Glutamatergic neuron (in vitro differentiated cells): Measurements from ENCODE around the gene CNNM3. TPM values are rescaled to one million over a fixed set of nuclear protein-coding genes. Genes with fewer than 3 reads are reported as not detected.

ENCODE experiments used
- DNase-seq: peaks from one replicate; pipeline ENCODE4 v3.0.0; 2022
- H3K27ac Mint-ChIP-seq: one replicate; pipeline ENCODE4 v1.8.0; 2020; ENCODE audit warnings: mild to moderate bottlenecking, mixed read lengths, inconsistent platforms; ENCODE audit not compliant: unreplicated experiment
- H3K27me3 Mint-ChIP-seq: one replicate; pipeline ENCODE4 v1.8.0; 2020; ENCODE audit warnings: mild to moderate bottlenecking, moderate library complexity, mixed read lengths, inconsistent platforms; ENCODE audit not compliant: unreplicated experiment
- H3K36me3 Mint-ChIP-seq: one replicate; pipeline ENCODE4 v1.8.0; 2020; ENCODE audit warnings: mild to moderate bottlenecking, mixed read lengths, inconsistent platforms; ENCODE audit not compliant: unreplicated experiment
- H3K4me1 Mint-ChIP-seq: one replicate; pipeline ENCODE4 v1.8.0; 2020; ENCODE audit warnings: mild to moderate bottlenecking, low read depth, mixed read lengths, inconsistent platforms; ENCODE audit not compliant: unreplicated experiment
- H3K4me3 Mint-ChIP-seq: one replicate; pipeline ENCODE4 v1.8.0; 2020; ENCODE audit warnings: mild to moderate bottlenecking, mixed read lengths, inconsistent platforms; ENCODE audit not compliant: unreplicated experiment
- H3K9me3 Mint-ChIP-seq: one replicate; pipeline ENCODE4 v1.8.0; 2020; ENCODE audit warnings: mild to moderate bottlenecking, moderate library complexity, mixed read lengths, inconsistent platforms; ENCODE audit not compliant: unreplicated experiment
- total RNA-seq: library from RNA; stranded (reverse); fragmentation: NEBNext Ultra II Directional; extraction: Animal tissue kit (Norgen Biotek cat#: 25700); gene quantifications from one replicate; pipeline ENCODE4 v1.2.1, GENCODE V29; 2021; ENCODE audit not compliant: unreplicated experiment
- TF ChIP-seq, protein P1 (sequence below): fragments of 200-600 bp; sonication (generic); IDR thresholded peaks from one replicate; pipeline ENCODE4 v1.5.0; 2021; ENCODE audit not compliant: partially characterized antibody, unreplicated experiment

Gene CNNM3
- total RNA-seq, 1 donor from 2014 or later = 22.3 TPM

DNA sequence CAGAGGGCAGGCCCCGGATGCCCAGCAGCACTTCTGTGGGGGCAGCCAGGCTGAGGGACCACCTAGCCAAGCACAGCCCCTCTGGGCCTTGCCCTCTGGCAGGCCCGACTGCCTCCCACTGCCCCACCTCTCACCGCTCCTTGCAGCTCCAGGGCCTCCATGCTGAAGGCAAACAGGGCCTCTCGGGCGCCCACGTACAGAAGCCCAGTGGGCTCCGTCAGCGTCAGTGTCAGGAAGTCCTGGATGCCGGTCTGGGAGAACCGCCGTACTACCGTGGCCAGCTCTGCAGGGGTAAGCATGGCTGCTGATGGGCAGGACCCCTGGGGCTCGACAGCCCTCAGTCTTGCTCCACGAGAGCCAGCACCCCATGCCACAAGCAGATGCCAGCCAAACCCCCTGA is 50.1 kb downstream of the CNNM3 start:
- Mint-ChIP-seq H3K9me3 (peaks cover 8% of the 10 kb centered on the region), H3K27me3 (peaks cover 14% of the 10 kb centered on the region), H3K4me3 (no peak overlapping the region), H3K4me1 (peaks cover 16% of the 10 kb centered on the region), H3K36me3 (no peaks in the 10 kb centered on the region), H3K27ac (no peak overlapping the region)
- TF ChIP-seq, protein P1, sequence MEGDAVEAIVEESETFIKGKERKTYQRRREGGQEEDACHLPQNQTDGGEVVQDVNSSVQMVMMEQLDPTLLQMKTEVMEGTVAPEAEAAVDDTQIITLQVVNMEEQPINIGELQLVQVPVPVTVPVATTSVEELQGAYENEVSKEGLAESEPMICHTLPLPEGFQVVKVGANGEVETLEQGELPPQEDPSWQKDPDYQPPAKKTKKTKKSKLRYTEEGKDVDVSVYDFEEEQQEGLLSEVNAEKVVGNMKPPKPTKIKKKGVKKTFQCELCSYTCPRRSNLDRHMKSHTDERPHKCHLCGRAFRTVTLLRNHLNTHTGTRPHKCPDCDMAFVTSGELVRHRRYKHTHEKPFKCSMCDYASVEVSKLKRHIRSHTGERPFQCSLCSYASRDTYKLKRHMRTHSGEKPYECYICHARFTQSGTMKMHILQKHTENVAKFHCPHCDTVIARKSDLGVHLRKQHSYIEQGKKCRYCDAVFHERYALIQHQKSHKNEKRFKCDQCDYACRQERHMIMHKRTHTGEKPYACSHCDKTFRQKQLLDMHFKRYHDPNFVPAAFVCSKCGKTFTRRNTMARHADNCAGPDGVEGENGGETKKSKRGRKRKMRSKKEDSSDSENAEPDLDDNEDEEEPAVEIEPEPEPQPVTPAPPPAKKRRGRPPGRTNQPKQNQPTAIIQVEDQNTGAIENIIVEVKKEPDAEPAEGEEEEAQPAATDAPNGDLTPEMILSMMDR = no peak
- no peak for DNase-seq

DNA sequence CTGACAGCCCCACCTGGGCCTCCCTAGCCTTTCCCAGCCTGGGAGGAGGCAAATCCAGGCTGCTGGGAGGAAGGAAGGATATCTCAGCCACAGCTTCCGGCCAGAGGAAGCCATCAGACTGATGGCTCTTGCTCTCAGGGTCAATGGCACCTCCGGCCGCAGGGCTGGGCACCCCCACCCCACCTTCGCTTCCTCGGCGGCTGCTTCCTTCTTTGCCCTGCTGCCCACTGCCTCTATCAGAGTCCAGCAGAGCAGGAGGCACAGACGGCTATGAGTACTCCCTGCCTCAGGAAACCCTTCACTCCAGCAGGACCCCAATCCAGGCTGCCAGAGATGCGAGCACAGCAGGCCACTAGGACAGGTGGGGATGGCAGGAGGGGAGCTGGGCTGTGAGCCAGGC is 50.5 kb downstream of the CNNM3 start:
- Mint-ChIP-seq H3K4me1 (peaks cover 16% of the 10 kb centered on the region), H3K27ac (peak overlapping the region; percentile 59), H3K9me3 (peaks cover 10% of the 10 kb centered on the region), H3K36me3 (no peaks in the 10 kb centered on the region), H3K27me3 (peaks cover 14% of the 10 kb centered on the region), H3K4me3 (peak overlapping the region; percentile 88)
- no peak for DNase-seq
- TF ChIP-seq, protein P1 = no peak

DNA sequence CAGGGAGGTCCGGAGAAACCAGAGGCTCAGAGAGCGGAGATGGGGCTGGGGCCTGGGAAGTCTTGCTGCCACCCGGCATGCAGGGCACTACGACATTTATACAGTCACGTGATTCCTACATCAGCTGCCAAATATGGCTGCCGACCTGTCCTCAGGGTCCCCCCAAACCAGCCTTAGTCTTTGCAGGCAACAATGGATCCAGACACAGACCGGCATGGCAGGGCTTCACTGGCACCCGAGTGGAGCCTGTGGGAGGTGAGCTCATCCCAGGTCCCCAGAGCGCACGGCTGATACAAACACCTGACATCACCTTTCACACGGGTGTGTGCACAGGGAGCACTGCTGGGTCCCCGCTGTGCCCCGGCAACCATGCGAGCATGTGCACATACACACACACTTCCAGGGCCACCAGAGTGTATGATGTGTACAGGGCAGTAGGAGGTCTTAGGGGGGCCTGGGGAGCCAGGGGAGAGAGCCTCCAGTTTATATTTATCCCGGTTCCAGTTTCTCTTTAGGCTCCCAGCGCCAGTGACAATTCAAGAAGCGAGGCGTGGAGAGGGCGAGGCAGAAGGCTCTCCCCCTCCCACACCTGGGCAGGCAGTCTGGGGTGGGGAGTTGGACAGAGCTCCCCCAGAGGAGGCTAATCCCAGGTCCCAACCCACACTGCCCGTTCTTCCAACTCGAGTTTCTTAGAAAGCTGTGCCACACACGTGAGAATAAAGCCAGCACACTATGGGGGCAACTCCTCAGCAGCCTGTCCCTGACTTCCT is 51.1 kb downstream of the CNNM3 start:
- H3K27ac Mint-ChIP-seq = peak overlapping the region; percentile 93
- peak overlapping the region; percentile 88 for H3K4me3 Mint-ChIP-seq
- TF ChIP-seq, protein P1 = no peak
- peaks cover 9% of the 10 kb centered on the region for H3K9me3 Mint-ChIP-seq
- peaks cover 16% of the 10 kb centered on the region for H3K4me1 Mint-ChIP-seq
- H3K36me3 Mint-ChIP-seq = no peaks in the 10 kb centered on the region
- no peak for DNase-seq
- H3K27me3 Mint-ChIP-seq = peaks cover 14% of the 10 kb centered on the region

DNA sequence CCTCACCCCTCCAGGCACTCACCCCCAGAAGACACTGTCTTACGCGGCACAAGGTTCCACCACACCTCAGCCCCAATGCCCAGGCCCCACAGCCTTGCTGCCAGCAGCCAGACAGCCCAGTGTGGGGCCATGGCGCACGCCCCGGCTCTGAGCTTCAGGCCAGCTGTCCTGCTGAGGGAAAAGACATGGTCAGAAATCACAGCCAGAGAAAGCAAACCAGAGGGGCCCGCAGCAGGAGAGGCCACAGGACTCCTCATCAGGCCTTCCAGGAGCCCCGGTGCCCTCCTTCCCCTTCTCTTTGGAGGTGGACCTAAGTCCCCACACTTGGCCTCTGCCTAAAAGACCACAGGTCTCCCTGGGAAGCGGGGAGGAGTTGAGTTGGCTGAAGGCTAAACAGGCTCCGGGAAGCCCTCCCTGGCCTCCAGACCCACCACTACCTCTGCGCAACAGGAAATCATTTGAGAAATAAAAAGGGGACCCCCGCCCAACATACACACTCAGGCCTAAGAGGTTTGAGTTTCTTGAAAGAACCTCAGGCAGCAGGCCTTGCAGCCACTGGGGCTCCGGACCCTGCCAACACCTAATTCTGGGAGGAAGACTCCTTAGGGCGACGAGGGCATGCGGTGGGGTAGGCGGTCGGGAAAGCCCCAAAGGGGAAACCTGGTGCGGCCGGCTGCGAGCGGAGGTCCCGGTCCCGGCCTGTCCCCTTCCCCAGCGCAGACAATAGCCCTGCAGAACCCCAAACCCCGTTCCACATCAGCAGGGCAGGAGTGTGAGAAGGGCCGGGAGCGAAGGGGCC is 51.9 kb downstream of the CNNM3 start:
- Mint-ChIP-seq H3K27ac (peak overlapping the region; percentile 93), H3K4me3 (peak overlapping the region; percentile 88), H3K9me3 (peaks cover 8% of the 10 kb centered on the region), H3K36me3 (no peaks in the 10 kb centered on the region), H3K27me3 (peaks cover 13% of the 10 kb centered on the region), H3K4me1 (peaks cover 16% of the 10 kb centered on the region)
- TF ChIP-seq, protein P1 = no peak
- DNase-seq = peak; percentile 28
